Brain microvascular endothelial cell (primary cell): ENCODE results near the gene SPEF1.

ENCODE experiments used
- DNase-seq: peaks from one replicate; pipeline ENCODE4 v3.0.0-alpha.2; 2020
- H3K27ac ChIP-seq: fragments of 250-450 bp; sonication (Bioruptor Pico); 2 replicates; pipeline ENCODE4 v1.5.1; 2020; ENCODE audit warnings: mild to moderate bottlenecking, moderate library complexity
- H3K27me3 ChIP-seq: fragments of 250-450 bp; sonication (Bioruptor Pico); replicated peaks from 2 replicates; pipeline ENCODE4 v1.5.1; 2020; ENCODE audit warnings: mild to moderate bottlenecking
- H3K36me3 ChIP-seq: fragments of 250-450 bp; sonication (Bioruptor Pico); replicated peaks from 2 replicates; pipeline ENCODE4 v1.5.1; 2020; ENCODE audit warnings: mild to moderate bottlenecking
- H3K4me3 ChIP-seq: 2 replicates; pipeline ENCODE4 v1.5.1; 2011; ENCODE audit warnings: low read depth, mild to moderate bottlenecking, control low read depth, low read length, moderate library complexity
- in situ Hi-C: cut with HindIII; loops from 2 replicates; pipeline ENCODE4 v1.10.0; 2017; ENCODE audit warnings: low sequenced_read_pairs, low pct_ligation_motif_present
- TF ChIP-seq, protein P1 (sequence below): IDR thresholded peaks from 2 replicates; pipeline ENCODE4 v1.5.1; 2011; ENCODE audit warnings: low read depth, mild to moderate bottlenecking, moderate library complexity, low read length, control low read depth, inconsistent platforms; ENCODE audit errors: missing control alignments

The SPEF1 gene

DNA sequence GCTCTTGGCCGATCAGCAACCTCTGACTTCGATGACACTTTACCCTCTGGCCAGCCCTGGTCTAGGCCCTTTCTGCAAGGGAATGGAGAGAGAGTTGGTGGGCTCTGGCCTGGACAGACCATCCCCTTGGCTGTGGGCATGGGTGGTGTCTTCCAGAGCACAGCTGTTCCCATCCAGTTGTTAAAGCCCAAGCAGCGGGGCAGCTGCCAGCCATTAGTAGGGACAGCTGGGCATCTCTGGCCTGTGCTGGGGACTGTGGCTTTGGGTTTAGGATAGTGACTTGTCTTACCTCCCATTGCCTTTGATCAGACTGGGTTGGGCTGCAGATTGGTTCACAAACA is 17.6 kb upstream of the SPEF1 start:
- Histone ChIP-seq H3K4me3 (no peak overlapping the region), H3K36me3 (peaks cover 19% of the 10 kb centered on the region), H3K27me3 (no peaks in the 10 kb centered on the region), H3K27ac (no peak overlapping the region)
- DNase-seq = no peak
- TF ChIP-seq, protein P1, sequence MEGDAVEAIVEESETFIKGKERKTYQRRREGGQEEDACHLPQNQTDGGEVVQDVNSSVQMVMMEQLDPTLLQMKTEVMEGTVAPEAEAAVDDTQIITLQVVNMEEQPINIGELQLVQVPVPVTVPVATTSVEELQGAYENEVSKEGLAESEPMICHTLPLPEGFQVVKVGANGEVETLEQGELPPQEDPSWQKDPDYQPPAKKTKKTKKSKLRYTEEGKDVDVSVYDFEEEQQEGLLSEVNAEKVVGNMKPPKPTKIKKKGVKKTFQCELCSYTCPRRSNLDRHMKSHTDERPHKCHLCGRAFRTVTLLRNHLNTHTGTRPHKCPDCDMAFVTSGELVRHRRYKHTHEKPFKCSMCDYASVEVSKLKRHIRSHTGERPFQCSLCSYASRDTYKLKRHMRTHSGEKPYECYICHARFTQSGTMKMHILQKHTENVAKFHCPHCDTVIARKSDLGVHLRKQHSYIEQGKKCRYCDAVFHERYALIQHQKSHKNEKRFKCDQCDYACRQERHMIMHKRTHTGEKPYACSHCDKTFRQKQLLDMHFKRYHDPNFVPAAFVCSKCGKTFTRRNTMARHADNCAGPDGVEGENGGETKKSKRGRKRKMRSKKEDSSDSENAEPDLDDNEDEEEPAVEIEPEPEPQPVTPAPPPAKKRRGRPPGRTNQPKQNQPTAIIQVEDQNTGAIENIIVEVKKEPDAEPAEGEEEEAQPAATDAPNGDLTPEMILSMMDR = no peak
- in situ Hi-C loops = no loop called here

DNA sequence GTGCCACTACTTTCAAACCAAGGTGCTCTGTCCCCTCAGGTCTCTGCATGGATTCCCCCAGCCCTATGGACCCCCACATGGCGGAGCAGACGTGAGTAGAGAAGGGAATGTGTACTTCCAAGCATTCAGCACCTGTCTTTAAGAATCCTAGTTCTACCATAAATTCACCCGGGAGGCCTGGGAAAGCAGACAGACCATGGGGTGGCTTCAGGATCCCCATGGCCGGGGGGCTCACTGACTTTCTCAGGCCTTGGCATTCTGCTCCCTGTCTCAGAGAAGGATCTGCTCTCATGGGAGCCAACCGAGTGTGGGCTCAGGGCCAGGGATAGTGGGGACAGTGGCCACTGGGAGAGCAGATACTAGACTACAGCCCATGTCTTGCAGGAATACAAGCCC is 17.1 kb upstream of the SPEF1 start:
- H3K27ac ChIP-seq = no peak overlapping the region
- in situ Hi-C loops = no loop called here
- peaks cover 14% of the 10 kb centered on the region for H3K36me3 ChIP-seq
- TF ChIP-seq, protein P1 = no peak
- H3K27me3 ChIP-seq = no peaks in the 10 kb centered on the region
- no peak overlapping the region for H3K4me3 ChIP-seq
- no peak for DNase-seq

- Histone ChIP-seq H3K4me3 (peak overlapping the region; percentile 83), H3K36me3 (peaks cover 8% of the 10 kb centered on the region), H3K27me3 (no peaks in the 10 kb centered on the region), H3K27ac (no peak overlapping the region)
- TF ChIP-seq, protein P1 = no peak
- no peak for DNase-seq
- in situ Hi-C loops = no loop called here
These were observed 16.5 kb upstream of the SPEF1 start for GRCh38 chr20:3797592-3798372.

GRCh38 chr20:3797226-3797545 is 15.9 kb upstream of the SPEF1 start:
- H3K27ac ChIP-seq = no peak overlapping the region

GRCh38 chr20:3796477-3797225 is 15.4 kb upstream of the SPEF1 start:
- no peaks in the 10 kb centered on the region for H3K36me3 ChIP-seq
- DNase-seq = no peak
- H3K4me3 ChIP-seq = peak overlapping the region; percentile 83
- H3K27ac ChIP-seq = no peak overlapping the region
- TF ChIP-seq, protein P1 = no peak
- no peaks in the 10 kb centered on the region for H3K27me3 ChIP-seq
- in situ Hi-C loops = no loop called here

More at GRCh38 chr20:3797226-3797545, 15.9 kb upstream of the SPEF1 start:
- TF ChIP-seq, protein P1 = no peak
- Histone ChIP-seq H3K36me3 (peaks cover 5% of the 10 kb centered on the region), H3K27me3 (no peaks in the 10 kb centered on the region), H3K4me3 (peak overlapping the region; percentile 83)
- DNase-seq = no peak
- in situ Hi-C loops = no loop called here
